ENCODE results near the gene DCUN1D2.

Gene DCUN1D2

DNA sequence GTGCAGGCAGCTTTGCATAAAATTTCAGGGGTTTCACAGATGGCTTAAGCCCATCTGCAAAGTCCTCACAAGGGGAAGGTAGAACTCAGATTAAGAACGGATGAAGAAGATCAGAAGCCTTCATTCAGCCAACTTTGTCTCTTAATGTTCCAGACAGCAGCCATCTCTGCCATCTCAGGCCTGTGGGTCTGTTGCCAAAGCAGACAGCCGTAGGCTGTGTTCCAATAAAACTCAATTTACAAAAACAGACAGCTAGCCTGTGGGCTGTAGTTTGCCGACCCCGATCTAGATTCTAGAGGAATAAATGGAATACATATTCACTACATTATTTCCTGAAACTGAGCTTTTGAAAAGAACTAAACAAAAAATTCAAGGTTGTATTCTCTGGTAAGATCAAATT is 3.8 kb downstream of the DCUN1D2 start:
- peak overlapping the region in 2 of 3 experiments; percentile 25 to 34 for H3K4me3 Mint-ChIP-seq
- H3K4me1 Mint-ChIP-seq = peaks cover 40% of the 10 kb centered on the region
- H3K36me3 Mint-ChIP-seq (ENCODE audit: low read depth) = no peaks in the 10 kb centered on the region
- no peaks in the 10 kb centered on the region for H3K9me3 Mint-ChIP-seq
- TF ChIP-seq, protein P1, sequence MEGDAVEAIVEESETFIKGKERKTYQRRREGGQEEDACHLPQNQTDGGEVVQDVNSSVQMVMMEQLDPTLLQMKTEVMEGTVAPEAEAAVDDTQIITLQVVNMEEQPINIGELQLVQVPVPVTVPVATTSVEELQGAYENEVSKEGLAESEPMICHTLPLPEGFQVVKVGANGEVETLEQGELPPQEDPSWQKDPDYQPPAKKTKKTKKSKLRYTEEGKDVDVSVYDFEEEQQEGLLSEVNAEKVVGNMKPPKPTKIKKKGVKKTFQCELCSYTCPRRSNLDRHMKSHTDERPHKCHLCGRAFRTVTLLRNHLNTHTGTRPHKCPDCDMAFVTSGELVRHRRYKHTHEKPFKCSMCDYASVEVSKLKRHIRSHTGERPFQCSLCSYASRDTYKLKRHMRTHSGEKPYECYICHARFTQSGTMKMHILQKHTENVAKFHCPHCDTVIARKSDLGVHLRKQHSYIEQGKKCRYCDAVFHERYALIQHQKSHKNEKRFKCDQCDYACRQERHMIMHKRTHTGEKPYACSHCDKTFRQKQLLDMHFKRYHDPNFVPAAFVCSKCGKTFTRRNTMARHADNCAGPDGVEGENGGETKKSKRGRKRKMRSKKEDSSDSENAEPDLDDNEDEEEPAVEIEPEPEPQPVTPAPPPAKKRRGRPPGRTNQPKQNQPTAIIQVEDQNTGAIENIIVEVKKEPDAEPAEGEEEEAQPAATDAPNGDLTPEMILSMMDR (IDR thresholded peaks at IDR 0.05; ENCODE audit: unreplicated experiment in 3 of 3) = no peak
- no peak overlapping the region for H3K27ac Mint-ChIP-seq
- no peaks in the 10 kb centered on the region for H3K27me3 Mint-ChIP-seq (ENCODE audit: low read depth)

DNA sequence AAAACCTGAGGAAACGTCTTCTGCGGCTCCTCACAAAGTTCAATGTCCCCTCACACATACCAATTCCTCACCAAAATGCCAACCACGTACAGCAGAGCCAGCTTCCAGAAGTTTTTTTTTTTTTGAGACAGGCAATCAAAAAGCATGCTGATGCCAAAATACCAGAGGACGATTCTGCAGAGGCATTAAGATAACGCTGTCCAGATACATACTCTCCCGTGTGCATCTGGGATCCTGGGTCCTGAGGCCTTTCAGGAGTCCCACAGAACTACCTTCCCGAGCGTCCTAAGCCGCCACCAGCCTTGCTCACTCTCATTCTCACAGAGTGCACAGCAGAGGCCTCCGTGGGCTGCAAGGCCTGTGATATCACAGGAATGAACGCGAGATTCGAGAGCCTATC is 5.0 kb downstream of the DCUN1D2 start:
- peaks cover 40% of the 10 kb centered on the region for H3K4me1 Mint-ChIP-seq
- no peak overlapping the region for H3K4me3 Mint-ChIP-seq
- H3K9me3 Mint-ChIP-seq = no peaks in the 10 kb centered on the region
- H3K27me3 Mint-ChIP-seq (ENCODE audit: low read depth) = no peaks in the 10 kb centered on the region
- H3K36me3 Mint-ChIP-seq (ENCODE audit: low read depth) = peaks cover 1% of the 10 kb centered on the region
- TF ChIP-seq, protein P1 (IDR thresholded peaks at IDR 0.05; ENCODE audit: unreplicated experiment in 3 of 3) = no peak
- H3K27ac Mint-ChIP-seq = no peak overlapping the region

DNA sequence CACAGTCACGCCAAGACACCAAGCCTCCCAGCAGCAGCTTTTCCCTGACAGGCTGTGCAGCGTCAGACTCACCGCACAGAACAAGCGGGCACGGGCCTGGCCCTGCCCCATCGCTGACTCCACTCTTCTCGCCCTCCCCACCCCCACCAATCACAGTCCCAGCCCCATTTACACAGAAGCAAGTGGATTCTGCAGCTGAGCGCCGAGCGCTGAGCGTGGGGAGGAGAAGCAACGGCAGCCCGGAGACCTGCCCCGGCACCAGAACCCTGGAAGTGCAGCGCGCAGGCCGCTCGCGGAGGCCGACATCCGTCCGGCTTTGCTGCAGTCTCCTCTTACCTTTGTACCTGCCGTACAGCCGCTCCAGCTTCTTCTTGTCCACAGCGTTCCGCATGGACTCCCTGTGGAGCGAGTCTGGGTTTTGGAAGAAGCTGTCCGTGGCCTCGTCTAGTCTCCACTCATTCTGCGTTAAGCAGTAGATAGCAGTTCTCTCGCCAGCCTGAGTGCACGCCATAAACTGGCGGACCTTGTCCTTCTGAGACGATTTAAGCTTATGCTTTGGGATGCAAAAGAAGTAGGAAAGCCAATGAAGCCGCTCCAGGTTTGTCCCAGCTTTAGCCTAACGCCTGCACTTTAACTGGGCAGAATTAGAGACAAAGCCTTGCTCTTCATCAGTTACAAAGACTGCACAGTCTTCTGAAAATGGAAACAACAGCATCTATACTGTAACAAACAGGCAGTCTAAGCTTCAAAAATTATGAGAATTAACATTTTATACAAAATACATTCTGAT is 6.8 kb downstream of the DCUN1D2 start:
- TF ChIP-seq, protein P1 (IDR thresholded peaks at IDR 0.05; ENCODE audit: unreplicated experiment in 3 of 3) = no peak
- Mint-ChIP-seq H3K4me1 (peaks cover 26% of the 10 kb centered on the region), H3K9me3 (no peaks in the 10 kb centered on the region), H3K36me3 (ENCODE audit: low read depth) (peaks cover 16% of the 10 kb centered on the region), H3K4me3 (no peak overlapping the region), H3K27ac (peak overlapping the region in 1 of 3 experiments; percentile 63), H3K27me3 (ENCODE audit: low read depth) (no peaks in the 10 kb centered on the region)

DNA sequence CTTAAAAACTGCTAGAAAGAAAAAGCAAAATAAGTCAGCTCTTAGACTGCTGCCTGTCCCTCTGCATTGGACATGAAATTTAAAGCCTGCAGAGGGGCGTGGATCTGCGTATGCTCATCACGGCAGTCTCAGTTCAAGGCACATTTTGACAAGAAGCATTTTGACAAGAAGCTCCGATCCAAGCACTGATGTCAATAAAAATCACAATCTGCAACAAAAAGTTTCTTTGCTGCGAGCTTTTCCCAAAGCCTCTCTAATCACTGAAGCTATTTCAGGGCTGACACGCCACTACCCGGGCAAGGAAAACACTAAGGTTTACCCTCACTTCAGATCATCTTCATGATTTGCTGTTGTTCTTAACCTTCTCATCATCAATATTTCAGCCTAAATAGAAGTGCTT is 7.4 kb downstream of the DCUN1D2 start:
- H3K36me3 Mint-ChIP-seq (ENCODE audit: low read depth) = peaks cover 22% of the 10 kb centered on the region
- TF ChIP-seq, protein P1 (IDR thresholded peaks at IDR 0.05; ENCODE audit: unreplicated experiment in 3 of 3) = no peak
- H3K4me1 Mint-ChIP-seq = peaks cover 20% of the 10 kb centered on the region
- no peaks in the 10 kb centered on the region for H3K9me3 Mint-ChIP-seq
- H3K27me3 Mint-ChIP-seq (ENCODE audit: low read depth) = no peaks in the 10 kb centered on the region
- H3K4me3 Mint-ChIP-seq = no peak overlapping the region
- H3K27ac Mint-ChIP-seq = peak overlapping the region in 1 of 3 experiments; percentile 63

DNA sequence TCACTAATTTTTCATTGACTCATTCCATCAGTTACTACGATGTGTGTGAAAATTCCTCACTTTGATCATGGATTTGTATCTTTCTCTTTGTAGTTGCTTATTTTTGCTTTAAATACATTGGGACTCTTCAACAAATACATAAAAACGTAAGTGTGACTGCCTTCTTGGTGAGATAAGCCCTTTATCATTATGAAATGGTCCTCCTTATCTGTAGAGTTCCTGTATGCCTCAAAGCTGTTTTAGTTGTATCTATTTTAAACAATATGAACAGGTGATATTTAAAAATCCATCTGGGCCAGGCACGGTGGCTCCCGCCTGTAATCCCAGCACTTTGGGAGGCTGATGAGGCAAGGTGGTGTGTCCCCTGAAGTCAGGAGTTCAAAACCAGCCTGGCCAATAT is 11.3 kb downstream of the DCUN1D2 start:
- H3K27ac Mint-ChIP-seq = no peak overlapping the region
- H3K4me3 Mint-ChIP-seq = no peak overlapping the region
- H3K4me1 Mint-ChIP-seq = peaks cover 3% of the 10 kb centered on the region
- no peaks in the 10 kb centered on the region for H3K27me3 Mint-ChIP-seq (ENCODE audit: low read depth)
- no peaks in the 10 kb centered on the region for H3K9me3 Mint-ChIP-seq
- H3K36me3 Mint-ChIP-seq (ENCODE audit: low read depth) = peaks cover 59% of the 10 kb centered on the region
- TF ChIP-seq, protein P1 (IDR thresholded peaks at IDR 0.05; ENCODE audit: unreplicated experiment in 3 of 3) = no peak

DNA sequence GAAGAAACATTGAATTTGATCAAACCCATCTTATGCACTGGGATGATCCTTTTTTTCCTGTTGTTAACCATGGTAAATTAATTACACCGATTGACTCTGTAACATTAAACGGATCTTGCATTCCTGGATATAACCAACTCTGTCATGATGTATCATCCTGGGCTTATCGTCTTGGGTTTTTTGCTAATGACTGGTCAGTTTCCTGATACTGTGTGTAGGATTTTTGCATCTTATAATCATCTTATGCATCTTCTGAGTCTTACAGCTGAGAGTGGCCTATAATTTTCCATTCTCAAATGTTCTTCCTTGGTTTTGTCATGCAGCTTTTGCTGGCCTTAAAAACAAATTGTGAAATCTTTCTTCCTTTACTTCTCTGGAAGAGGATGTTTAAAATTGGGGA is 12.8 kb downstream of the DCUN1D2 start:
- TF ChIP-seq, protein P1 (IDR thresholded peaks at IDR 0.05; ENCODE audit: unreplicated experiment in 3 of 3) = no peak
- Mint-ChIP-seq H3K27me3 (ENCODE audit: low read depth) (no peaks in the 10 kb centered on the region), H3K9me3 (no peaks in the 10 kb centered on the region), H3K27ac (no peak overlapping the region), H3K4me1 (no peaks in the 10 kb centered on the region), H3K4me3 (no peak overlapping the region), H3K36me3 (ENCODE audit: low read depth) (peaks cover 73% of the 10 kb centered on the region)
